Transverse colon (tissue), 4 donors: ENCODE data around the gene KIAA2012. TPM values are rescaled to one million over a fixed set of nuclear protein-coding genes. Genes with fewer than 3 reads are reported as not detected.

Experiments
- DNase-seq: peaks from one replicate; pipeline ENCODE4 v3.0.0-alpha.2; 2019
- H3K27ac ChIP-seq, 4 donors: fragments of 200-600 bp; sonication (generic); 2 replicates each; pipeline ENCODE4 v1.5.1; 2016 to 2018; ENCODE audit warnings: inconsistent platforms in 4 of 4
- H3K27me3 ChIP-seq: fragments of 200-600 bp; sonication (generic); 2 replicates; pipeline ENCODE4 v1.5.1; 2017; ENCODE audit warnings: inconsistent platforms
- H3K36me3 ChIP-seq, 4 donors: fragments of 200-600 bp; sonication (generic); 2 replicates each; pipeline ENCODE4 v1.5.1; 2017 to 2019; ENCODE audit warnings: inconsistent platforms in 4 of 4
- H3K4me1 ChIP-seq, 4 donors: fragments of 200-600 bp; sonication (generic); 2 replicates each; pipeline ENCODE4 v1.5.1; 2017 to 2020; ENCODE audit warnings: inconsistent platforms in 4 of 4
- H3K4me3 ChIP-seq, 4 donors: fragments of 200-600 bp; sonication (generic); 1 replicate in 1 of 4; 2 replicates in 3 of 4; pipeline versions ENCODE4 v1.5.1 to v1.6.1; 2017 to 2019; ENCODE audit warnings: inconsistent platforms in 4 of 4
- H3K9me3 ChIP-seq, 2 donors: fragments of 200-600 bp; sonication (generic); 2 replicates each; pipeline ENCODE4 v1.5.1; 2017 to 2019; ENCODE audit warnings: inconsistent platforms in 2 of 2
- CTCF ChIP-seq, 5 experiments: fragments of 200-600 bp in 3 of 5; fragments of 450-650 bp in 2 of 5; sonication (generic) in 3 of 5; IDR thresholded peaks; 1 replicate in 2 of 5; 2 replicates in 3 of 5; pipeline ENCODE4 v1.5.1; 2016 to 2017; ENCODE audit warnings: antibody characterized with exemption in 5 of 5, inconsistent platforms in 3 of 5, mild to moderate bottlenecking in 2 of 5, moderate library complexity in 1 of 5
- EP300 ChIP-seq: sonication (generic); formaldehyde crosslinking; IDR thresholded peaks from one replicate; pipeline ENCODE4 v1.6.1; 2017; ENCODE audit warnings: antibody characterized with exemption, low read depth
- POLR2A ChIP-seq: fragments of 450-650 bp; IDR thresholded peaks from one replicate; pipeline ENCODE4 v1.6.1; 2016; ENCODE audit warnings: antibody characterized with exemption, mild to moderate bottlenecking, moderate library complexity
- POLR2AphosphoS5 ChIP-seq, 3 donors: sonication (generic); formaldehyde crosslinking; IDR thresholded peaks; one replicate each; pipeline ENCODE4 v1.6.1; 2016; ENCODE audit warnings: antibody characterized with exemption in 3 of 3
- WGBS, 2 donors: methylation state at CpG; one replicate each; pipeline ENCODE4 v1.1.5; 2018; ENCODE audit warnings: low coverage in 1 of 2; 5-methylcytosine and 5-hydroxymethylcytosine counted together
- in situ Hi-C, 4 donors: fragments of 200-750 bp; cut with MboI; loops; one replicate each; pipeline versions ENCODE4 v1.15.0 to v1.15.1; 2017; ENCODE audit warnings: low sequenced_read_pairs in 3 of 4, low pct_ligation_motif_present in 1 of 4, low pct_unique_long_range_greater_than_20kb in 1 of 4
- intact Hi-C: fragments of 100-400 bp; cut with DNase I; formaldehyde crosslinking; loops from one replicate; pipeline ENCODE4 v1.15.1; 2023; ENCODE audit warnings: low total_unique reads
- total RNA-seq, 4 donors: library from RNA; depleted of rRNA; stranded (reverse); fragments of >200 nt; gene quantifications; one replicate each; pipeline ENCODE4 v1.1.0, GENCODE V29; 2016

KIAA2012 gene
- total RNA-seq, 4 donors from 2014 or later, result not detected

- no peak overlapping the region for H3K4me3 ChIP-seq
Measured at GRCh38 chr2:202044777-202045176, 28.3 kb upstream of the KIAA2012 start.

GRCh38 chr2:202046572-202046971 is 26.5 kb upstream of the KIAA2012 start:
- Histone ChIP-seq H3K9me3 (no peaks in the 10 kb centered on the region), H3K27ac (no peak overlapping the region), H3K4me1 (no peaks in the 10 kb centered on the region), H3K27me3 (no peaks in the 10 kb centered on the region), H3K36me3 (no peaks in the 10 kb centered on the region), H3K4me3 (no peak overlapping the region)
- intact Hi-C loops, result no loop called here
- 87 to 97% methylated on average over 7 of the region's 7 CpGs for WGBS, 2 donors
- TF ChIP-seq EP300, result no peak
- no peak for TF ChIP-seq POLR2AphosphoS5 (IDR thresholded peaks at IDR 0.05)
- TF ChIP-seq POLR2A, result no peak
- TF ChIP-seq CTCF (IDR thresholded peaks at IDR 0.05), result no peak
- no peak for DNase-seq
- in situ Hi-C loops, result no loop called here

More at GRCh38 chr2:202044777-202045176, 28.3 kb upstream of the KIAA2012 start:
- no peaks in the 10 kb centered on the region for H3K27me3 ChIP-seq
- TF ChIP-seq EP300, result no peak
- TF ChIP-seq POLR2AphosphoS5 (IDR thresholded peaks at IDR 0.05), result no peak
- no peak for TF ChIP-seq POLR2A
- TF ChIP-seq CTCF (IDR thresholded peaks at IDR 0.05), result no peak
- no peaks in the 10 kb centered on the region for H3K9me3 ChIP-seq
- no peaks in the 10 kb centered on the region for H3K36me3 ChIP-seq
- no peak overlapping the region for H3K27ac ChIP-seq
- intact Hi-C loops (no loop called here), in situ Hi-C loops (no loop called here)
- no peaks in the 10 kb centered on the region for H3K4me1 ChIP-seq
- DNase-seq, result no peak

- Histone ChIP-seq H3K36me3 (no peaks in the 10 kb centered on the region), H3K9me3 (no peaks in the 10 kb centered on the region), H3K4me1 (no peaks in the 10 kb centered on the region), H3K27ac (no peak overlapping the region), H3K27me3 (no peaks in the 10 kb centered on the region), H3K4me3 (no peak overlapping the region)
- no peak for DNase-seq
- in situ Hi-C loops, result no loop called here
- TF ChIP-seq CTCF (IDR thresholded peaks at IDR 0.05) (no peak), POLR2A (no peak), POLR2AphosphoS5 (IDR thresholded peaks at IDR 0.05) (no peak), EP300 (no peak)
- 98 to 100% methylated on average over 1 to 2 of the region's 2 CpGs for WGBS, 2 donors
- intact Hi-C loops, result no loop called here
Measured at GRCh38 chr2:202049092-202049728, 23.8 kb upstream of the KIAA2012 start.

DNA sequence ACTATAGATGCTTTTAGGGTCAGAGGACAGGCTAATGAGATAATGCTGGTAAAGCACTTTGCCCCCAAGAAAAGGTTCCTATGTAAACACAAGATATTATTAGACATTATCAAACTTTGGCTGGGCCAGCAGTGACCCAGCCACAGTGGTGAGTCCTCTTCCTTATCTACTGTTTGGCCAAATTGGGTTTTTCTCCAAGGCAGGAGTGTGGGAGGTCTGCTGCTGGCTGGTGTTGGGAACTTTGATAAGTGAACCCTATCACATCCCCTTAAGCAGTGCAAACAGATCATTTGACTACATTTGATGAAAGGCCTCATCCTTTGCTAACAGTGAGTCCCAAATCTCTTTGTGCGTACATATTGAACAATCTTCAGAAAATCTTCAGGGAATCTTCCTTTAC is 23.2 kb upstream of the KIAA2012 start:
- intact Hi-C loops (no loop called here), in situ Hi-C loops (no loop called here)
- Histone ChIP-seq H3K4me1 (no peaks in the 10 kb centered on the region), H3K36me3 (no peaks in the 10 kb centered on the region), H3K9me3 (no peaks in the 10 kb centered on the region), H3K27me3 (no peaks in the 10 kb centered on the region), H3K4me3 (no peak overlapping the region), H3K27ac (no peak overlapping the region)
- WGBS, 2 donors, result 83 to 100% methylated on average over 1 of the region's 1 CpG
- no peak for TF ChIP-seq EP300
- TF ChIP-seq CTCF (IDR thresholded peaks at IDR 0.05), result no peak
- no peak for TF ChIP-seq POLR2A
- TF ChIP-seq POLR2AphosphoS5 (IDR thresholded peaks at IDR 0.05), result no peak
- no peak for DNase-seq
